Measurements from ENCODE around the gene ZEB1.

ZEB1 gene

GRCh38 chr10:31390804-31391203 is 71.8 kb downstream of the ZEB1 start:
- Histone ChIP-seq H2AFZ (ENCODE audit: low read depth) (no peak overlapping the region), H3K36me3 (ENCODE audit: insufficient read depth) (peaks cover 3% of the 10 kb centered on the region; the same call in 1 of the 2 replicates), H3K27ac (no peak overlapping the region), H3K4me1 (ENCODE audit: low read depth, poor library complexity, severe bottlenecking) (peaks cover 6% of the 10 kb centered on the region), H3K4me2 (no peak overlapping the region), H4K20me1 (ENCODE audit: insufficient read depth) (no peaks in the 10 kb centered on the region), H3K4me3 (IDR thresholded peaks at IDR 0.05; ENCODE audit: insufficient read depth, low read depth, low read length) (no peak overlapping the region), H3K79me2 (ENCODE audit: insufficient read depth, low read depth) (no peaks in the 10 kb centered on the region), H3K27me3 (ENCODE audit: insufficient read depth, low read depth) (no peaks in the 10 kb centered on the region), H3K9ac (no peak overlapping the region)
- no peak for TF ChIP-seq CTCF (conservative IDR thresholded peaks at IDR 0.05; ENCODE audit: low read depth, low read length)

- Histone ChIP-seq H3K4me2 (no peak overlapping the region), H3K4me3 (IDR thresholded peaks at IDR 0.05; ENCODE audit: insufficient read depth, low read depth, low read length) (no peak overlapping the region), H3K27me3 (ENCODE audit: insufficient read depth, low read depth) (no peaks in the 10 kb centered on the region), H3K36me3 (ENCODE audit: insufficient read depth) (peaks cover 3% of the 10 kb centered on the region; the same call in 1 of the 2 replicates), H3K9ac (no peak overlapping the region), H3K4me1 (ENCODE audit: low read depth, poor library complexity, severe bottlenecking) (peaks cover 16% of the 10 kb centered on the region), H3K79me2 (ENCODE audit: insufficient read depth, low read depth) (no peaks in the 10 kb centered on the region), H4K20me1 (ENCODE audit: insufficient read depth) (no peaks in the 10 kb centered on the region), H3K27ac (no peak overlapping the region), H2AFZ (ENCODE audit: low read depth) (no peak overlapping the region)
- TF ChIP-seq CTCF (conservative IDR thresholded peaks at IDR 0.05; ENCODE audit: low read depth, low read length), result no peak
These were observed 74.8 kb downstream of the ZEB1 start for GRCh38 chr10:31393844-31394243.

- no peaks in the 10 kb centered on the region for H4K20me1 ChIP-seq (ENCODE audit: insufficient read depth)
- H3K4me1 ChIP-seq (ENCODE audit: low read depth, poor library complexity, severe bottlenecking), result peaks cover 24% of the 10 kb centered on the region
- H3K27me3 ChIP-seq (ENCODE audit: insufficient read depth, low read depth), result no peaks in the 10 kb centered on the region
- no peak for TF ChIP-seq CTCF (conservative IDR thresholded peaks at IDR 0.05; ENCODE audit: low read depth, low read length)
- no peak overlapping the region for H3K27ac ChIP-seq
- no peak overlapping the region for H3K4me3 ChIP-seq (IDR thresholded peaks at IDR 0.05; ENCODE audit: insufficient read depth, low read depth, low read length)
- peaks cover 3% of the 10 kb centered on the region; the same call in 1 of the 2 replicates for H3K36me3 ChIP-seq (ENCODE audit: insufficient read depth)
- no peak overlapping the region for H3K9ac ChIP-seq
- no peak overlapping the region for H2AFZ ChIP-seq (ENCODE audit: low read depth)
- H3K4me2 ChIP-seq, result no peak overlapping the region
- H3K79me2 ChIP-seq (ENCODE audit: insufficient read depth, low read depth), result no peaks in the 10 kb centered on the region
These were observed 76.7 kb downstream of the ZEB1 start for GRCh38 chr10:31395695-31396094.

GRCh38 chr10:31396376-31396775 is 77.4 kb downstream of the ZEB1 start:
- no peaks in the 10 kb centered on the region for H3K79me2 ChIP-seq (ENCODE audit: insufficient read depth, low read depth)
- H3K4me2 ChIP-seq, result no peak overlapping the region

More at GRCh38 chr10:31396376-31396775, 77.4 kb downstream of the ZEB1 start:
- H2AFZ ChIP-seq (ENCODE audit: low read depth), result no peak overlapping the region
- peaks cover 3% of the 10 kb centered on the region; the same call in 1 of the 2 replicates for H3K36me3 ChIP-seq (ENCODE audit: insufficient read depth)
- H4K20me1 ChIP-seq (ENCODE audit: insufficient read depth), result no peaks in the 10 kb centered on the region
- H3K27me3 ChIP-seq (ENCODE audit: insufficient read depth, low read depth), result no peaks in the 10 kb centered on the region
- H3K9ac ChIP-seq, result no peak overlapping the region
- no peak overlapping the region for H3K27ac ChIP-seq
- H3K4me1 ChIP-seq (ENCODE audit: low read depth, poor library complexity, severe bottlenecking), result peaks cover 29% of the 10 kb centered on the region
- no peak overlapping the region for H3K4me3 ChIP-seq (IDR thresholded peaks at IDR 0.05; ENCODE audit: insufficient read depth, low read depth, low read length)
- TF ChIP-seq CTCF (conservative IDR thresholded peaks at IDR 0.05; ENCODE audit: low read depth, low read length), result no peak
